Thyroid gland (tissue), 4 donors: ENCODE data around the gene SLC13A3.

ENCODE experiments used
- POLR2A ChIP-seq, 2 donors: fragments of 450-650 bp; IDR thresholded peaks; one replicate each; pipeline ENCODE4 v1.6.1; 2017; ENCODE audit warnings: antibody characterized with exemption in 2 of 2, mild to moderate bottlenecking in 2 of 2, moderate library complexity in 1 of 2
- TF ChIP-seq, protein P1 (sequence below), 6 experiments: fragments of 200-600 bp in 3 of 6; fragments of 450-650 bp in 3 of 6; sonication (generic) in 3 of 6; IDR thresholded peaks; one replicate each; pipeline ENCODE4 v1.5.1; 2016 to 2019; ENCODE audit warnings: antibody characterized with exemption in 6 of 6, mild to moderate bottlenecking in 2 of 6, inconsistent platforms in 1 of 6, moderate library complexity in 1 of 6

DNA sequence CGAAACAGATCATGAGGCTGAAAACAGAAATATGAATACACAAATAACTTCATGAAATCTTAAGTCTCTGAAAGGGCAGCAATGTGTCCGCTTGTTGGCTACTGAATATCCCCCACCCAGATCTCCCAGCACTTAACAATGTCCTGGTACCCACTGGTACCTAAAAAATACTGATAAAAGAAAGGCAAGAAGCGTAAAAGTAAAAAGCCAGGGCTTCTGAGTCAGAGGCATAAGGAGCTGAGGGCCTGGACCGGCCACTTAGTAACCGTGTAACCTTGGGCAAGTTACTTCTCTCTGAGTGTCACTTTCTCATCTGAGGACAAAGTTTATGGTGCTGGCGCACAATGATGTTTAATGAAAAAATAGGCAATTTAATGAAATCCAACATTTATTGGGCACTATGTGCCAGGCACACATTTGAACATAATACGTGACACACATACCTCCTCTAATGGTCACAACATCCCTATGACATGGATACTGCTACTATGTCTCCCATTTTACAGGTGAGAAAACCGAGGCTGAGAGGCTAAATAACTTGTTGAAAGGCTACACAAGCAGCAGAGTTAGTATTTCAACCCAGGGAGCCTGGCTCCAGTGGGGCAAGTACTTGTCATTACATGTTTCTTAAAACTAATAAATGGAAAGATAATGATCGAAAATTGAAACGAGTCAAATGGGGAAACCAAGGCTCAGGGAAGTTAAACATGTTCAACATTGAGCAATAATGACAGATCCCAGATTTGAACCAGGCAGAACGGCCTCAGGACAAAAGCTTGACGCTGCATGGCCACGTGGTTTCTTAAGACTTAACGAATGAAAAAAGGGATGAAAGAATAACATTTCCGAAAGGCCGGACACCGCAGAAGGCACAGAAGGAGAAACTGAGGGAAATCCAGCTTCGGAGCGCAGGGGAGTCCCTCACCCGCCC, 37.2 kb upstream of the SLC13A3 start:
- no peak for TF ChIP-seq POLR2A (IDR thresholded peaks at IDR 0.05)
- TF ChIP-seq, protein P1, sequence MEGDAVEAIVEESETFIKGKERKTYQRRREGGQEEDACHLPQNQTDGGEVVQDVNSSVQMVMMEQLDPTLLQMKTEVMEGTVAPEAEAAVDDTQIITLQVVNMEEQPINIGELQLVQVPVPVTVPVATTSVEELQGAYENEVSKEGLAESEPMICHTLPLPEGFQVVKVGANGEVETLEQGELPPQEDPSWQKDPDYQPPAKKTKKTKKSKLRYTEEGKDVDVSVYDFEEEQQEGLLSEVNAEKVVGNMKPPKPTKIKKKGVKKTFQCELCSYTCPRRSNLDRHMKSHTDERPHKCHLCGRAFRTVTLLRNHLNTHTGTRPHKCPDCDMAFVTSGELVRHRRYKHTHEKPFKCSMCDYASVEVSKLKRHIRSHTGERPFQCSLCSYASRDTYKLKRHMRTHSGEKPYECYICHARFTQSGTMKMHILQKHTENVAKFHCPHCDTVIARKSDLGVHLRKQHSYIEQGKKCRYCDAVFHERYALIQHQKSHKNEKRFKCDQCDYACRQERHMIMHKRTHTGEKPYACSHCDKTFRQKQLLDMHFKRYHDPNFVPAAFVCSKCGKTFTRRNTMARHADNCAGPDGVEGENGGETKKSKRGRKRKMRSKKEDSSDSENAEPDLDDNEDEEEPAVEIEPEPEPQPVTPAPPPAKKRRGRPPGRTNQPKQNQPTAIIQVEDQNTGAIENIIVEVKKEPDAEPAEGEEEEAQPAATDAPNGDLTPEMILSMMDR (IDR thresholded peaks at IDR 0.05) = no peak
